Measurements from ENCODE around the gene GALNTL6. TPM values are rescaled to one million over a fixed set of nuclear protein-coding genes. Genes with fewer than 3 reads are reported as not detected.
"Not testable (repeated sequence)": the region's sequence is repeated elsewhere in the genome, so short reads cannot be mapped to it uniquely, and the experiment has no call there.

The GALNTL6 gene
- total RNA-seq, 1 experiment from 2014 or later = not detected

- H3K4me1 Mint-ChIP-seq (ENCODE audit: insufficient read depth, unreplicated experiment) = peaks cover 16% of the 10 kb centered on the region
- intact Hi-C loops (cut with micrococcal nuclease) = no loop called here
- no peaks in the 10 kb centered on the region for H3K36me3 Mint-ChIP-seq (ENCODE audit: insufficient read depth, unreplicated experiment)
- peaks cover 24% of the 10 kb centered on the region for H3K27me3 Mint-ChIP-seq (ENCODE audit: insufficient read depth, unreplicated experiment)
- no peak overlapping the region for H3K4me3 Mint-ChIP-seq (ENCODE audit: unreplicated experiment)
- no peak for TF ChIP-seq CTCF (IDR thresholded peaks at IDR 0.05; ENCODE audit: unreplicated experiment)
- H3K9me3 Mint-ChIP-seq (ENCODE audit: unreplicated experiment) = peaks cover 8% of the 10 kb centered on the region
- H3K27ac Mint-ChIP-seq (ENCODE audit: low read depth, unreplicated experiment) = no peak overlapping the region
- DNase-seq (ENCODE audit: unreplicated experiment) = no peak
- ChIA-PET CTCF (no interaction called here), POLR2A (no interaction called here)
- BruUV-seq (replicated peaks) = no TSS peak
Measured at GRCh38 chr4:172974586-172974985, 1161.4 kb downstream of the GALNTL6 start.

GRCh38 chr4:172975651-172976229 lies 1162.5 kb downstream of the GALNTL6 start:
- no peak overlapping the region for H3K27ac Mint-ChIP-seq (ENCODE audit: low read depth, unreplicated experiment)
- DNase-seq (ENCODE audit: unreplicated experiment) = no peak
- CTCF ChIA-PET = interaction anchor here (0.7 kb wide), 1 partner anchor 1739 kb away, joined by 3 read pairs; no protein-coding TSS in a partner anchor
- H3K9me3 Mint-ChIP-seq (ENCODE audit: unreplicated experiment) = no peaks in the 10 kb centered on the region
- intact Hi-C loops (cut with micrococcal nuclease) = no loop called here
- peaks cover 24% of the 10 kb centered on the region for H3K27me3 Mint-ChIP-seq (ENCODE audit: insufficient read depth, unreplicated experiment)
- H3K36me3 Mint-ChIP-seq (ENCODE audit: insufficient read depth, unreplicated experiment) = no peaks in the 10 kb centered on the region
- no peak for TF ChIP-seq CTCF (IDR thresholded peaks at IDR 0.05; ENCODE audit: unreplicated experiment)
- H3K4me3 Mint-ChIP-seq (ENCODE audit: unreplicated experiment) = no peak overlapping the region
- POLR2A ChIA-PET = interaction anchor here (0.6 kb wide), 1 partner anchor 14 kb away, joined by 3 read pairs; no protein-coding TSS in a partner anchor
- BruUV-seq (replicated peaks) = no TSS peak
- peaks cover 16% of the 10 kb centered on the region for H3K4me1 Mint-ChIP-seq (ENCODE audit: insufficient read depth, unreplicated experiment)

GRCh38 chr4:172977491-172978041 lies 1164.4 kb downstream of the GALNTL6 start:
- not testable (repeated sequence) for H3K27ac Mint-ChIP-seq (ENCODE audit: low read depth, unreplicated experiment)

GRCh38 chr4:172978848-172979247 lies 1165.6 kb downstream of the GALNTL6 start:
- no peak for TF ChIP-seq CTCF (IDR thresholded peaks at IDR 0.05; ENCODE audit: unreplicated experiment)
- Mint-ChIP-seq H3K27me3 (ENCODE audit: insufficient read depth, unreplicated experiment) (peaks cover 4% of the 10 kb centered on the region), H3K9me3 (ENCODE audit: unreplicated experiment) (no peaks in the 10 kb centered on the region), H3K4me3 (ENCODE audit: unreplicated experiment) (no peak overlapping the region), H3K27ac (ENCODE audit: low read depth, unreplicated experiment) (no peak overlapping the region), H3K4me1 (ENCODE audit: insufficient read depth, unreplicated experiment) (peaks cover 24% of the 10 kb centered on the region), H3K36me3 (ENCODE audit: insufficient read depth, unreplicated experiment) (no peaks in the 10 kb centered on the region)
- no peak for DNase-seq (ENCODE audit: unreplicated experiment)
- BruUV-seq (replicated peaks) = no TSS peak
- intact Hi-C loops (cut with micrococcal nuclease) = no loop called here
- POLR2A ChIA-PET = interaction anchor here (0.8 to 1.9 kb wide), 2 partner anchors 17 to 19 kb away, joined by 3 to 5 read pairs; no protein-coding TSS in a partner anchor
- CTCF ChIA-PET = interaction anchor here (0.7 kb wide), 1 partner anchor 11 kb away, joined by 3 read pairs; no protein-coding TSS in a partner anchor

More at GRCh38 chr4:172977491-172978041, 1164.4 kb downstream of the GALNTL6 start:
- H3K36me3 Mint-ChIP-seq (ENCODE audit: insufficient read depth, unreplicated experiment); H3K4me3 Mint-ChIP-seq (ENCODE audit: unreplicated experiment); BruUV-seq (replicated peaks); H3K9me3 Mint-ChIP-seq (ENCODE audit: unreplicated experiment); POLR2A ChIA-PET; intact Hi-C loops (cut with micrococcal nuclease); DNase-seq (ENCODE audit: unreplicated experiment): not testable (repeated sequence)
- CTCF ChIA-PET = interaction anchor here (1.0 to 1.2 kb wide), 2 partner anchors 36 to 48 kb away, joined by 3 to 5 read pairs; no protein-coding TSS in a partner anchor
- H3K4me1 Mint-ChIP-seq (ENCODE audit: insufficient read depth, unreplicated experiment) = peaks cover 24% of the 10 kb centered on the region
- H3K27me3 Mint-ChIP-seq (ENCODE audit: insufficient read depth, unreplicated experiment) = peaks cover 16% of the 10 kb centered on the region
